Left lung (tissue), 10 donors: Measurements from ENCODE around the gene PARP15. TPM values are rescaled to one million over a fixed set of nuclear protein-coding genes. Genes with fewer than 3 reads are reported as not detected.
A peak's percentile ranks its signal among the peaks of the same experiment; 100 is the strongest.

Experiments used
- ATAC-seq: fragments of 200-7000 bp; cut with Tn5 transposase; one replicate; pipeline ENCODE4 v1.9.1; 2020; ENCODE audit warnings: moderate library complexity
- DNase-seq, 4 donors: peaks; one replicate each; pipeline ENCODE4 v3.0.0-alpha.2; 2013 to 2020
- H3K27ac ChIP-seq, 2 donors: fragments of 200-600 bp; sonication (generic) in 1 of 2; one replicate each; pipeline versions ENCODE4 v1.5.0 to v1.8.0; 2020 to 2021
- H3K27me3 ChIP-seq, 2 donors: fragments of 200-600 bp; sonication (generic) in 1 of 2; one replicate each; pipeline versions ENCODE4 v1.5.0 to v1.8.0; 2020 to 2021
- H3K36me3 ChIP-seq, 2 donors: fragments of 200-600 bp; sonication (generic) in 1 of 2; one replicate each; pipeline versions ENCODE4 v1.5.0 to v1.8.0; 2020 to 2021
- H3K4me1 ChIP-seq, 2 donors: fragments of 200-600 bp; one replicate each; pipeline ENCODE4 v1.8.0; 2021
- H3K4me3 ChIP-seq, 2 donors: fragments of 200-600 bp; sonication (generic) in 1 of 2; one replicate each; pipeline versions ENCODE4 v1.5.0 to v1.8.0; 2020 to 2021; ENCODE audit warnings: mild to moderate bottlenecking in 1 of 2
- H3K9me3 ChIP-seq, 2 donors: fragments of 200-600 bp; sonication (generic) in 1 of 2; one replicate each; pipeline versions ENCODE4 v1.5.0 to v1.8.0; 2020 to 2021
- intact Hi-C, 2 donors: fragments of 100-400 bp; cut with DNase I; formaldehyde crosslinking; loops; one replicate each; pipeline versions ENCODE4 v1.11.2 to v1.14.2; 2022
- polyA plus RNA-seq, 6 donors: library from polyadenylated mRNA; unstranded; fragments of 120-200 nt; gene quantifications; one replicate each; pipeline ENCODE4 v1.2.1, GENCODE V29; 2013; ENCODE audit not compliant: insufficient read length in 6 of 6
- total RNA-seq, 2 donors: library from RNA; stranded (reverse); fragmentation: NEBNext Ultra II Directional; extraction: Animal tissue kit (Norgen Biotek cat#: 25700); gene quantifications; one replicate each; pipeline ENCODE4 v1.2.1, GENCODE V29; 2021
- TF ChIP-seq, protein P1 (sequence below), 2 donors: fragments of 200-600 bp; sonication (generic) in 1 of 2; IDR thresholded peaks; one replicate each; pipeline versions ENCODE4 v1.5.0 to v1.8.0; 2021; ENCODE audit warnings: antibody characterized with exemption in 2 of 2
- donor health status: DM: no; HTN: yes; CAD: no.
- donor health status: DM: no; HTN: no; CAD: no.

Gene PARP15
- total and polyA plus RNA-seq, 8 donors: 0.51 to 5.8 (median 0.99) TPM

DNA sequence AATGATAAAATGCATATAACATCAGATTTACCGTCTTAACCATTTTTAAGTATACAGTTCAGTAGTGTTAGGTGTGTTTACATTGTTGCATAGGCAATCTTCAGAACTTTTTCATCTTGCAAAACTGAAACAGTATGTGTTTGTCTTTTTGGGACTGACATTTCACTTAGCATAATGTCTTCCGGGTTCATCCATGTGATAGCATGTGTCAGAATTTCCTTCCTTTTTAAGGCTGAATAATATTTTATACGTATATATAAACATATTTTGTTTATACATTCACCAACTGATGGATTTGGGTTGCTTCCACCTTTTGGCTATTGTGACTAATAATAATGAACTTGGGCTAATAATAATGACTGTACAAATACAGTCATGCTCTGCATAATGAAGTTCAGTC is 3.0 kb downstream of the PARP15 start:
- TF ChIP-seq, protein P1, sequence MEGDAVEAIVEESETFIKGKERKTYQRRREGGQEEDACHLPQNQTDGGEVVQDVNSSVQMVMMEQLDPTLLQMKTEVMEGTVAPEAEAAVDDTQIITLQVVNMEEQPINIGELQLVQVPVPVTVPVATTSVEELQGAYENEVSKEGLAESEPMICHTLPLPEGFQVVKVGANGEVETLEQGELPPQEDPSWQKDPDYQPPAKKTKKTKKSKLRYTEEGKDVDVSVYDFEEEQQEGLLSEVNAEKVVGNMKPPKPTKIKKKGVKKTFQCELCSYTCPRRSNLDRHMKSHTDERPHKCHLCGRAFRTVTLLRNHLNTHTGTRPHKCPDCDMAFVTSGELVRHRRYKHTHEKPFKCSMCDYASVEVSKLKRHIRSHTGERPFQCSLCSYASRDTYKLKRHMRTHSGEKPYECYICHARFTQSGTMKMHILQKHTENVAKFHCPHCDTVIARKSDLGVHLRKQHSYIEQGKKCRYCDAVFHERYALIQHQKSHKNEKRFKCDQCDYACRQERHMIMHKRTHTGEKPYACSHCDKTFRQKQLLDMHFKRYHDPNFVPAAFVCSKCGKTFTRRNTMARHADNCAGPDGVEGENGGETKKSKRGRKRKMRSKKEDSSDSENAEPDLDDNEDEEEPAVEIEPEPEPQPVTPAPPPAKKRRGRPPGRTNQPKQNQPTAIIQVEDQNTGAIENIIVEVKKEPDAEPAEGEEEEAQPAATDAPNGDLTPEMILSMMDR (IDR thresholded peaks at IDR 0.05): no peak
- ATAC-seq (no peak), DNase-seq (no peak)
- Histone ChIP-seq H3K27ac (no peak overlapping the region), H3K4me3 (no peak overlapping the region), H3K36me3 (no peaks in the 10 kb centered on the region), H3K9me3 (peaks cover 4 to 20% of the 10 kb centered on the region in 2 donors), H3K4me1 (peaks cover 0 to 17% of the 10 kb centered on the region in 2 donors), H3K27me3 (peaks cover 0 to 6% of the 10 kb centered on the region in 2 donors)
- intact Hi-C loops: no loop called here

DNA sequence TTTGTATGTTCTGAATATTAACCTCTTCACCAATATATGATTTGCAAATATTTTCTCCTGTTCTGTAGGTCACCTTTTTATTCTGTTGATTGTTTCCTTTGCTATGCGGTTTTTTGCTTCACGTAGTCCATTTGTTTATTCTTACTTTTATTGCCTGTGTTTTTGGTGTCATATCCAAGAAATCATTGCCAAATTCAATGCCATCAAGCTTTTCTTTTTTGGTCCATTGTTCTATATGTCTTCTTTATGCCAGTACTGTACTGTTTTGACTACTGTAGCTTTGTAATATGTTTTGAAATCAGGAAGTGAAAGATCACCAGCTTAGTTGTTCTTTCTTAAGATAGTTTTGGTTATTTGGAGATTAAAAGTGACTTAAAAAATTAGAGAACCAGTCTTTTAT is 4.2 kb downstream of the PARP15 start:
- DNase-seq: no peak

DNA sequence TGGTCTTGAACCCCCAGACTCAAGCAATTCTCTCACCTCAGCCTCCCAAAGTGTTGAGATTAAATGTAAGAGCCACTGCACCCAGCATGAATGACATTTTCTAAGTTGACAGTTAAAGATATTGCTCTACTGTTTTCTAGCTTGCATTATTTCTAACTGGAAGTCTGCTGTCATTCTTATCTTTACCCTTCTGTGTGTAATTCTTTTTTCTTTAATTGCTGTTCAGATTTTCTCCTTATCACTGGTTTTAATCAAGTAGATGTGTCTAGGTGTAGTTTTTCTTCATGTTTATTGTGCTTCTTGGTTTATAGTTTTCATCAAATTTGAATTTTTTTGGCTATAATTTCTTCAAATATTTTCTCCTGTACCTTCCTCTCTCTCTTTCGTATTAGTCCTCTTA is 4.9 kb downstream of the PARP15 start:
- DNase-seq (no peak), ATAC-seq (no peak)
- intact Hi-C loops: no loop called here
- TF ChIP-seq, protein P1 (IDR thresholded peaks at IDR 0.05): no peak
- H3K4me3 ChIP-seq: no peak overlapping the region
- peaks cover 4 to 20% of the 10 kb centered on the region in 2 donors for H3K9me3 ChIP-seq
- H3K4me1 ChIP-seq: peaks cover 0 to 12% of the 10 kb centered on the region in 2 donors
- H3K27ac ChIP-seq: no peak overlapping the region
- H3K27me3 ChIP-seq: peaks cover 0 to 4% of the 10 kb centered on the region in 2 donors
- H3K36me3 ChIP-seq: no peaks in the 10 kb centered on the region

More for the DNA sequence above, 4.2 kb downstream of the PARP15 start:
- TF ChIP-seq, protein P1 (IDR thresholded peaks at IDR 0.05): no peak
- Histone ChIP-seq H3K4me1 (peaks cover 0 to 17% of the 10 kb centered on the region in 2 donors), H3K27ac (no peak overlapping the region), H3K36me3 (no peaks in the 10 kb centered on the region), H3K4me3 (no peak overlapping the region), H3K27me3 (peaks cover 0 to 6% of the 10 kb centered on the region in 2 donors), H3K9me3 (peaks cover 4 to 20% of the 10 kb centered on the region in 2 donors)
- ATAC-seq: no peak
- intact Hi-C loops: no loop called here

DNA sequence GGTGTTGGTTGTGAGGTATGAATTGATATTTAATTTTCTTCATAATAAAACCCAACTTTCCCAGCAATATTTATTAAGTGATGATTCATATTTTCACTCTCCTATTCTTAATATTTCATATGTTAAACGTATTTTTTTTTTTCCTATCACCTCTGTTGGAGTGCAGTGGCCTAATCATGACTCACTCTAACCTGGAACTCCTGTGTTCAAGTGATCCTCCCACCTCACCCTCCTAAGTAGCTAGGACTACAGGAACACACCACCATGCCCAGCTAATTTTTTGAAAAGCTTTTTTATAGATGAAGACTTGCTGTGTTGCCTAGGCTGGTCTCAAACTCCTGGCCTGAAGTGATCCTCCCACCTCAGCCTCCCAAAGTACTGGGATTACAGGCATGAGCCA is 8.6 kb downstream of the PARP15 start:
- ATAC-seq (peak; percentile 25), DNase-seq (no peak)
- intact Hi-C loops: no loop called here
- Histone ChIP-seq H3K36me3 (no peaks in the 10 kb centered on the region), H3K9me3 (peaks cover 4 to 20% of the 10 kb centered on the region in 2 donors), H3K27ac (no peak overlapping the region), H3K4me1 (no peaks in the 10 kb centered on the region), H3K27me3 (no peaks in the 10 kb centered on the region), H3K4me3 (no peak overlapping the region)
- TF ChIP-seq, protein P1 (IDR thresholded peaks at IDR 0.05): no peak

DNA sequence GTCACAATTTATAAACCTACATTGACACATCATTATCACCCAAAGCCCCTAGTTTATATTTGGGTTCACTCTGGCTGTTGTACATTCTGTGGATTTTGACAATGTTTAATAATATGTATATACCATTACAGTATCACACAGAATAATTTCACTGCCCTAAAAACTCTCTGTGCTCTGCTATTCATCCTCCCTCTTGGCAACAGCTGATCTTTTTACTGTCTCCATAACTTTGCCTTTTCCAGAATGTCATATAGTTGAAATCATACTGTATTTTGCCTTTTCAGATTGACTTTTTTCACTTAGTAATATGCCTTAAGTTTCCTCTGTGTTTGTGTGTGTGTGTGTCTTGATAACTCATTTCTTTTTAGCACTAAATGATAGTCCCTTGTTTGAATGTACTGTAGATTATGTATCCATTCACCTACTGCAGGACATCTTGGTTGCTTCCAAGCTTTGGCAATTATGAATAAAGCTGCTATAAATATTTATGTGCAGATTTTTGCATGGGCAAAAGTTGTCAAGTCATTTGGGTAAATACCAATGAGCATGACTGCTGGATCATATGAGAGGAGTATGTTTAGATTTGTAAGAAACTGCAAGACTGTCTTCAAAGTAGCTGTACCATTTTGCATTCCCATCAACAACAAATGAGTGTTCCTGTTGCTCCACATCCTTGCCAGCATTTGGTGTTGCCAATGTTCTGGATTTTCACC is 9.5 kb downstream of the PARP15 start:
- H3K27ac ChIP-seq: no peak overlapping the region
- intact Hi-C loops: no loop called here
- H3K4me1 ChIP-seq: no peaks in the 10 kb centered on the region
- DNase-seq: no peak
- TF ChIP-seq, protein P1 (IDR thresholded peaks at IDR 0.05): no peak
- H3K27me3 ChIP-seq: no peaks in the 10 kb centered on the region
- peaks cover 4 to 16% of the 10 kb centered on the region in 2 donors for H3K9me3 ChIP-seq
- no peak overlapping the region for H3K4me3 ChIP-seq
- no peaks in the 10 kb centered on the region for H3K36me3 ChIP-seq
- no peak for ATAC-seq
